ENCODE measurements around the gene C2orf81.
"Not testable (repeated sequence)": the region's sequence is repeated elsewhere in the genome, so short reads cannot be mapped to it uniquely, and the experiment has no call there.

The C2orf81 gene

DNA sequence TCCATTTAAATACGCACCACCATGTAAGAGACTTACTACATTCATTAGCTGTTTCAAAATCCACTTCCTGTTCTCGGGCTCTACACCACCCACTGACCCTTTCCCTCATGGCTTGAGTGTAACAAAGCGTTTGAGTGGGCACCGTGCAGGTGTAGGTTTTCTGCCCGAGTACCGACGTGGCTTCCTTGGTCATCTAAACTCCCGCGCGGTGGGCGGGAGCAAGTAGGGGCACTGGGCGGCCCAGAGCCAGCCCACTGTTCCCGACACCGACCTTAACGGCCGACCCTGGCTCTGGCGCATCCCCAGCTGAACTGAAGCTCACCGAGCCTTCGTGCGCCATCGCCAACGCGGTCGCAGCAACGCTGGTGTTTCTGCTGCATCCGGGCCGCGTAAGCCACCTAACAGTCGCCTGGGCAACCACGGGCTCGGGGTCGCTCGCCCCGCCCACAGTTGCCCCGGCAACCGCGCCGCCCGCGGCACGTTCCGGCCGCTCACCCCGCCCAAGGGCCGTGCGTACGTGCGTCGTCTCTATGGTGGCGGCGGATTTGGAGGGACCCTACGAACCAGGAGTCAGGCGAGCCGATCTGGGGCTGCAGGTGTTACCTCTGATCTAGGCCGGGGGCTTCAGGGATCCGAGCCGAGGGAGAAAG, at the start of gene C2orf81, which contains the start of gene WDR54:
C2orf81 (minus strand) TSS at position 399 of the 650 bp plus-strand sequence; CDS start at position 340, 59 bp downstream.
WDR54 (plus strand) TSS at position 510 of the 650 bp plus-strand sequence. CDS start 424 bp downstream, outside the sequence.
- TF ChIP-seq, protein P1, sequence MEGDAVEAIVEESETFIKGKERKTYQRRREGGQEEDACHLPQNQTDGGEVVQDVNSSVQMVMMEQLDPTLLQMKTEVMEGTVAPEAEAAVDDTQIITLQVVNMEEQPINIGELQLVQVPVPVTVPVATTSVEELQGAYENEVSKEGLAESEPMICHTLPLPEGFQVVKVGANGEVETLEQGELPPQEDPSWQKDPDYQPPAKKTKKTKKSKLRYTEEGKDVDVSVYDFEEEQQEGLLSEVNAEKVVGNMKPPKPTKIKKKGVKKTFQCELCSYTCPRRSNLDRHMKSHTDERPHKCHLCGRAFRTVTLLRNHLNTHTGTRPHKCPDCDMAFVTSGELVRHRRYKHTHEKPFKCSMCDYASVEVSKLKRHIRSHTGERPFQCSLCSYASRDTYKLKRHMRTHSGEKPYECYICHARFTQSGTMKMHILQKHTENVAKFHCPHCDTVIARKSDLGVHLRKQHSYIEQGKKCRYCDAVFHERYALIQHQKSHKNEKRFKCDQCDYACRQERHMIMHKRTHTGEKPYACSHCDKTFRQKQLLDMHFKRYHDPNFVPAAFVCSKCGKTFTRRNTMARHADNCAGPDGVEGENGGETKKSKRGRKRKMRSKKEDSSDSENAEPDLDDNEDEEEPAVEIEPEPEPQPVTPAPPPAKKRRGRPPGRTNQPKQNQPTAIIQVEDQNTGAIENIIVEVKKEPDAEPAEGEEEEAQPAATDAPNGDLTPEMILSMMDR (IDR thresholded peaks at IDR 0.05; ENCODE audit: low read depth, low read length), result no peak
- peak within 1 kb of the TSS; percentile 84 for H3K4me3 ChIP-seq (ENCODE audit: low read depth, low read length)
- peak; percentile 87 for DNase-seq (ENCODE audit: low read depth, low spot score)
- in situ Hi-C loops (cut with HindIII; ENCODE audit: low sequenced_read_pairs), result no loop called here

DNA sequence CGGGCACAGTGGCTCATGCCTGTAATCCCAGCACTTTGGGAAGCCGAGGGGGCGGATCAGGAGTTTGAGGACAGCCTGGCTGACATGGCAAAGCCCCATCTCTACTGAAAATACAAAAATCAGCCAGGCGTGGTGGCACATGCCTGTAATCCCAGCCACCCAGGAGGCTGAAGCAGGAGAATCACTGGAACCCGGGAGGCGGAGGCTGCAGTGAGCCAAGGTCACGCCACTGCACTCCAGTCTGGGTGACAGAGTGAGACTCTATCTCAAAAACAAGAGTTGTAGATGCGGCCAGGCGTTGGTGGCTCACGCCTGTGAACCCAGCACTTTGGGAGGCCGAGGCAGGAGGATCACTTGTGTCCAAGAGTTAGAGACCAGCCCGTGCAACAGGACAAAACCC, 49.3 kb upstream of the C2orf81 start:
- H3K4me3 ChIP-seq (ENCODE audit: low read depth, low read length); in situ Hi-C loops (cut with HindIII; ENCODE audit: low sequenced_read_pairs); DNase-seq (ENCODE audit: low read depth, low spot score): not testable (repeated sequence)

DNA sequence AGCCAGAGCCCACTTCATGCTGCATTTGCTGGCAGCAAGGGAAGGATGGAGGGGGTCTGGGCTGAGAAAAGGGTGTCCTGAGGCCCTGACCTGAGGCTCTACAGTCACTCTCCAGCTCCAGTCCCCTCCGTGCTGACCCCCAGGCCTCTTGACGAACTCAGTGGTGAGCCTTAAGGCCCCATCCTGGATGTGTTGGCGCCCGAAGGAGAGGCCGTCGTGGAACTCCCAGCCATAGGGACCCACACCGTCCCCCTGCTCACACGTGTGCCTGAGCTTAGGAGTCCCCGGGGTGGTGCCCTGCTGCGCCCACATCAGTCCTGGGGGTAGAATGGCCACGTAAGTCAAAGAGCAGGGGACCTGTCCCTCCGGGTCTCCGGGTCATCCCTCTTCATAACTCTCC, 43.0 kb upstream of the C2orf81 start:
- in situ Hi-C loops (cut with HindIII; ENCODE audit: low sequenced_read_pairs), result no loop called here
- DNase-seq (ENCODE audit: low read depth, low spot score), result no peak
- peak overlapping the region; percentile 84 for H3K4me3 ChIP-seq (ENCODE audit: low read depth, low read length)
- TF ChIP-seq, protein P1 (IDR thresholded peaks at IDR 0.05; ENCODE audit: low read depth, low read length), result no peak

DNA sequence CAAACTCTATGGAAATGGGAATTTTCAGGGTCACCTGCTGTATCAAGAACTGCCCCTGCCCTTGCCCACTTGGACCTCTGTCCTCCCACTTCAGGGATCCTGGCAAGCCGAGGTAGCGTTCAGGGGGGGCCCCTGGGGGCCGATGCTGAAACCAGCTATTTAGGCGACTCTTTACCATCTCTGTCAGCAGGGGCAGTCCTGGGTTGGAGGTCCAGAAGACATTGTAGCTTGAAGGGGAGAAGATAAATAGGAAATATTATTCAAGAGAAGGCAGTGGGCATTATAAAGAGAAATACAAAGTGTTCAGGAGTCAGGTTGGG, 41.3 kb upstream of the C2orf81 start:
- no peak for DNase-seq (ENCODE audit: low read depth, low spot score)
- in situ Hi-C loops (cut with HindIII; ENCODE audit: low sequenced_read_pairs), result no loop called here
- TF ChIP-seq, protein P1 (IDR thresholded peaks at IDR 0.05; ENCODE audit: low read depth, low read length), result no peak
- H3K4me3 ChIP-seq (ENCODE audit: low read depth, low read length), result no peak overlapping the region

DNA sequence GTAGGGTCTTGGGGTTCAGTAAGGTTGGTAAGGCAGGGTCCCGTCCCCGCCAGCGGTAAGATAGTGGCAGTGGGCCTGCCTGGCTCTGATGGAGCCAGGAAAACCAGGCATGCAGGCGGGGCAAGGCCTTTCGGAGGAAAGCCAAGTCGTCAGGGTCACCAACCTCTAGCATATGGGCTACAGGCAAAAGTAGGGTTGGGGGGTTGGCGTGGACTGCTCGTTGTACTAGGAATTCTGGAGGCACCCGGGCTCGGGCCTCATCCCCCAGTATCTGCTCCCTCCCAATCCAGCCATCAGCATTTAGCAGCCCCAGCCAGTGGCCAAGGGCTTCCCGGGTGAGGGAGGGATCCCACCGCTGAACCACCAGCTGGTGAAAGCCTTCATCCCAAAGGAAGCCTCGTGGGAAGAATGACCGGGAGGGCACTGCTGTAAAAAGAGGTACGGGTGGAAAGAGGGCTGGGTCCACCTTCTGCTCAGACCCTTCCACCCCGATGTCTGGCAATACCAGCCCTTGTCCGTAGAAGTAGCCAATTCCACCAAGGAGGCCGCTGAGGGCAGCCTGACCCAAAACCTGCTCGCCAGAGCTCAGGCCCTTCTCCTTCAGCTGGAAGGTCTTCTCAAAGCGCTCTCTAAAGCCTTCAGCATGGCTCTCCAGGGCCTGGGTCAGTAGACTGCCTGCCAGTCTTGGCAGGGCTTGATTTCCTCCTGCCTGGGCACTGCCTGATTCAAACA, 40.8 kb upstream of the C2orf81 start:
- in situ Hi-C loops (cut with HindIII; ENCODE audit: low sequenced_read_pairs), result no loop called here
- H3K4me3 ChIP-seq (ENCODE audit: low read depth, low read length), result no peak overlapping the region
- TF ChIP-seq, protein P1 (IDR thresholded peaks at IDR 0.05; ENCODE audit: low read depth, low read length), result no peak
- DNase-seq (ENCODE audit: low read depth, low spot score), result no peak

DNA sequence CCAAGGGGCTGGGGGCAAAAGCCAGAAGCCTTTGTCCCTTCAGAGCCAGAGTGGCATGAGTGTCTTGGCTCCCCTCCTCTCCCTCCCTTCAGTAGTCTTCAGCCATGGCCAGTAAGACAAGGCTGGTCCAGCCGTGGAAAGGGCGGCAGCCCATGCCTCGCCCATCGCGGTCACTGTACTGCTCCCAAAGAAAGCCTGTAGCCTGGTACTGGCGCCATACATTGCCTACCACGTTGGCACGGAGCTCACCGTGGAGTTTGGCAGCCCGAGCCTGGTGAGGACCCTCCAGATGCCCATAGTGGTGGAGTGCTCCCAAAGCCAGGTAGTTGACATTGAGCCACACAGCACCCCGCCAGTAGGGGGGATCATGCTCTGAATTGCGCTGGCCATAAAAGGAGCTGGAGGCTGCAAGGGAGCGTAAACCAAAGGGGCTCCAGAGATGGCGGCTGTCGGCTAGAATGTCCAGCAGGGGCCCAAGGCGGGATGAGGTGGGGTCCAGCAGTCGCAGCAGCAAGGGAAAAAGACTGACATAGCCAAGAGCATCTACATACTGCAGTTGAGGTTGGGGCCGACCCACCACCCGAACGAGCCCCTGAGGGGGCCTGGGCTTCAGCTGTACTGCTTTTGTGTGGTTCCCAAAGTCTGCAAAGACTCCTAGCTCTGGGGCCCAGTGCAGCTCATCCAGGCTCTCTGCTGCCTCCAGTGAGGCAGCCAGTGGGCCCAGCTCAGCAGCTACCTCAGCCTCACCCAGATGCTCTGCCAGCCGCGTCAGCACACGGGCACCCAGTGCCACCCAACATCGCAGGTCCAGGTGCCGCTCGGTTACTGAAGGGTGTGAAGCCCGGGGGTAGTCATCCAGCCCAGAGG, 40.0 kb upstream of the C2orf81 start:
- in situ Hi-C loops (cut with HindIII; ENCODE audit: low sequenced_read_pairs), result no loop called here
- no peak overlapping the region for H3K4me3 ChIP-seq (ENCODE audit: low read depth, low read length)
- no peak for DNase-seq (ENCODE audit: low read depth, low spot score)
- TF ChIP-seq, protein P1 (IDR thresholded peaks at IDR 0.05; ENCODE audit: low read depth, low read length), result no peak

DNA sequence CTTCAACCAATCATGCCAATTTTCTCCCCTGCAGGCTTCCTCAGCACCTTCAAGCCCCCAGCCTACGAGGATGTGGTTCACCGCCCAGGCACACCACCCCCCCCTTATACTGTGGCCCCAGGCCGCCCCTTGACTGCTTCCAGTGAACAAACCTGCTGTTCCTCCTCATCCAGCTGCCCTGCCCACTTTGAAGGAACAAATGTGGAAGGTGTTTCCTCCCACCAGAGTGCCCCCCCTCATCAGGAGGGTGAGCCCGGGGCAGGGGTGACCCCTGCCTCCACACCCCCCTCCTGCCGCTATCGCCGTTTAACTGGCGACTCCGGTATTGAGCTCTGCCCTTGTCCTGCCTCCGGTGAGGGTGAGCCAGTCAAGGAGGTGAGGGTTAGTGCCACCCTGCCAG, 38.8 kb upstream of the C2orf81 start:
- in situ Hi-C loops (cut with HindIII; ENCODE audit: low sequenced_read_pairs), result not testable (repeated sequence)

DNA sequence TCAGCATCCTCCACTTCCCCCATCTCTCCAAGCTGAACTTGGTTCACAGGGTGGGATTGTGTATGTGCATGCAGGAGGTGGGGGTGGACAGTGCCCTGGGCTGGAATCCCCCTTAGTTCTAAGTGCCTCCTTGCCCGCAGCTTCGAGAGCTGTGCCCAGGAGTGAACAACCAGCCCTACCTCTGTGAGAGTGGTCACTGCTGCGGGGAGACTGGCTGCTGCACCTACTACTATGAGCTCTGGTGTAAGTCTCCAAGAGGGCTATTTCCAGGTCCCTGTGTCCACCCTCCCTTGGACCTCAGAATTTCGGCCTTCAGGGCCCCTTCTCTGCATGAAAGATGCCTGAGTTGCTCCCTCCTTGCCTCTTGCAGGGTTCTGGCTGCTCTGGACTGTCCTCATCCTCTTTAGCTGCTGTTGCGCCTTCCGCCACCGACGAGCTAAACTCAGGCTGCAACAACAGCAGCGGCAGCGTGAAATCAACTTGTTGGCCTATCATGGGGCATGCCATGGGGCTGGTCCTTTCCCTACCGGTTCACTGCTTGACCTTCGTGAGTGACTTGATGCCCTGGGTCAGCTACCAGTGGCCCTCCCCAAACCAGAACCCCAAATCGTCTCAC, 38.2 kb upstream of the C2orf81 start:
- in situ Hi-C loops (cut with HindIII; ENCODE audit: low sequenced_read_pairs), result not testable (repeated sequence)

More for the DNA sequence above, 38.8 kb upstream of the C2orf81 start:
- H3K4me3 ChIP-seq (ENCODE audit: low read depth, low read length); DNase-seq (ENCODE audit: low read depth, low spot score): not testable (repeated sequence)

More for the DNA sequence above, 38.2 kb upstream of the C2orf81 start:
- not testable (repeated sequence) for DNase-seq (ENCODE audit: low read depth, low spot score)
- H3K4me3 ChIP-seq (ENCODE audit: low read depth, low read length), result peak overlapping the region; percentile 89
